ENCODE results near the gene RNF26. TPM values are rescaled to one million over a fixed set of nuclear protein-coding genes. Genes with fewer than 3 reads are reported as not detected.
A peak's percentile ranks its signal among the peaks of the same experiment; 100 is the strongest.

Gene RNF26
- total RNA-seq, 1 experiment from 2014 or later, result 8.8 TPM

DNA sequence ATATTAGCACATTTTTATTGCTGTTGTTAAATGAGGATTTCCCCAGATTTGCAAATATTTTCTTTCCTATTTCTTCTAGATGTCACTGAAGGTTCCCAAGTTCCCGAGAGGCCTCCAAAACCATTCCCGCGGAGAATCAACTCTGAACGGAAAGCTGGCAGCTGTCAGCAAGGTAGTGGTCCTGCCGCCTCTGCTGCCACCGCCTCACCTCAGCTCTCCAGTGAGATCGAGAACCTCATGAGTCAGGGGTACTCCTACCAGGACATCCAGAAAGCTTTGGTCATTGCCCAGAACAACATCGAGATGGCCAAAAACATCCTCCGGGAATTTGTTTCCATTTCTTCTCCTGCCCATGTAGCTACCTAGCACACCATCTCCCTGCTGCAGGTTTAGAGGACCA, 34.9 kb upstream of the RNF26 start:
- Histone ChIP-seq H3K9me2 (replicated peaks; ENCODE audit: insufficient read depth, low read length) (no peaks in the 10 kb centered on the region), H3K9me3 (ENCODE audit: low read length) (no peaks in the 10 kb centered on the region), H3K79me2 (ENCODE audit: low read length) (no peaks in the 10 kb centered on the region), H2AFZ (ENCODE audit: low read length) (no peak overlapping the region), H3K4me2 (ENCODE audit: low read depth, low read length, poor library complexity, severe bottlenecking) (no peak overlapping the region), H3K9ac (ENCODE audit: low read length) (no peak overlapping the region), H3K4me3 (ENCODE audit: low read length) (no peak overlapping the region), H3K36me3 (ENCODE audit: insufficient read depth, low read length) (no peaks in the 10 kb centered on the region; the same call in 1 of the 2 replicates), H3K27me3 (ENCODE audit: low read length) (no peaks in the 10 kb centered on the region), H3K4me1 (ENCODE audit: low read length) (no peaks in the 10 kb centered on the region), H3K27ac (ENCODE audit: low read length) (no peak overlapping the region), H4K20me1 (ENCODE audit: insufficient read depth, low read depth, low read length) (no peaks in the 10 kb centered on the region)
- no peak for DNase-seq

DNA sequence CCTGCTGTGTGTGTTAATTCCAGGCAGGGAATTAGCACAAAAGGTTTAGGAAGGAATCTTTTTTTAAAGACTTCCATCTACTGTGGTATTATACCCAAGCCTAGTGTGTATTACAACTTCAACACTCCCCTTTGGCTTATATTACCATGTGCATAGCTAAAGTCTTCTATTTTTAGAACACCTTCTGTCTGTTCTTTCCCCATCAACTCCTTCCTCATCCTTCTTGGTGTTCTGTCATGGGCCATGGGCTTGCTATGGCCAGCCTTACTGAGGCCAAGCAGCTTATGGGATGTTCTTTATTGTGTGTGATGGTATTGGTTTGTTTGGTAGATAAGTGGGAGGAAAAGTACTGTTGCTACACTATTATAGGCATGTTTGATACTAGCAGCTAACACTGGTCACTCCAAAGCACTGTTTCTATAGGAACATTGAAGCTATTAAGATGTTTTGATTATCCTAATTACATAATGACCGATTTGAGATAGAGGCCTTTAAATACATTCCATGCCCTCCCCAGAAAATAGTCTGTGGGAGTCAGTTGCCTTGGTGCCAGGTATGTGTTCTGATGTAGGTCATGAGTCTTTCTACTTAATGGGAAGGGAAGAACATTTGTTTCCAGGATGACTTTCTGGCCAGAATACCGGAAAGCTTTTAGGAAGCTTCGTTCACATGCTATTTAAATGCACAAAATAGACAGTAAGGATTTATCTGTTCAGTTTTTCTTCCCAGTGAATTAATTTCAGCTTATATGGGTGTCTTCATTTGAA, 33.9 kb upstream of the RNF26 start:
- no peak overlapping the region for H3K9ac ChIP-seq (ENCODE audit: low read length)
- DNase-seq, result no peak
- no peaks in the 10 kb centered on the region for H3K9me2 ChIP-seq (replicated peaks; ENCODE audit: insufficient read depth, low read length)
- H3K4me1 ChIP-seq (ENCODE audit: low read length), result no peaks in the 10 kb centered on the region
- H4K20me1 ChIP-seq (ENCODE audit: insufficient read depth, low read depth, low read length), result no peaks in the 10 kb centered on the region
- no peak overlapping the region for H2AFZ ChIP-seq (ENCODE audit: low read length)
- no peaks in the 10 kb centered on the region for H3K79me2 ChIP-seq (ENCODE audit: low read length)
- H3K27me3 ChIP-seq (ENCODE audit: low read length), result no peaks in the 10 kb centered on the region
- no peak overlapping the region for H3K27ac ChIP-seq (ENCODE audit: low read length)
- H3K9me3 ChIP-seq (ENCODE audit: low read length), result no peaks in the 10 kb centered on the region
- no peaks in the 10 kb centered on the region; the same call in 1 of the 2 replicates for H3K36me3 ChIP-seq (ENCODE audit: insufficient read depth, low read length)
- H3K4me2 ChIP-seq (ENCODE audit: low read depth, low read length, poor library complexity, severe bottlenecking), result no peak overlapping the region
- H3K4me3 ChIP-seq (ENCODE audit: low read length), result no peak overlapping the region

DNA sequence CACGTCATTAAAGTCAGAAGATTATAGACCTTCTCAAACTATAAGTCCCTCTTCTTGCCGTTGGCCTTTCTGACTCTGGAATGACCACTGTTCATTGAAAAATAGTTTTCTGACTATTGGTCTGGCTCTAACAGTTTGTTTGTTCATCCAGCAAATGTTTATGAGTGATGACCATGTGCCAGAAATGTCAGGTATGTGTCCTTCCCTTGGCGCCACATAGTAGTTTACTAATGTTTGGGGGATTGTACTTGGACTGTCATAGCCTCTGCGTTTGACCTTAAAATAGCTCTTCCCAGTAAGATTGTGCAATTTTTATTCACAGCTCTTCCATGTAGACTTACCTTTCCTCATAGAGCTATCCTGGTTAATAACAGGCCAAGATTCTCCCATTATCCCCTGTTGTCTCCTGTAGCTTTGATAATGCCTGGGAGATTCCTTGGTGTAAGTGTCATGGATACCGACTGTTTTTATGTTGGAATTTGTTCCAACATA, 31.1 kb upstream of the RNF26 start:
- no peaks in the 10 kb centered on the region for H3K9me3 ChIP-seq (ENCODE audit: low read length)
- no peaks in the 10 kb centered on the region for H3K79me2 ChIP-seq (ENCODE audit: low read length)
- no peak overlapping the region for H2AFZ ChIP-seq (ENCODE audit: low read length)
- H3K4me1 ChIP-seq (ENCODE audit: low read length), result no peaks in the 10 kb centered on the region
- H3K4me3 ChIP-seq (ENCODE audit: low read length), result no peak overlapping the region
- no peaks in the 10 kb centered on the region for H4K20me1 ChIP-seq (ENCODE audit: insufficient read depth, low read depth, low read length)
- H3K36me3 ChIP-seq (ENCODE audit: insufficient read depth, low read length), result no peaks in the 10 kb centered on the region; the same call in 1 of the 2 replicates
- no peak overlapping the region for H3K4me2 ChIP-seq (ENCODE audit: low read depth, low read length, poor library complexity, severe bottlenecking)
- no peaks in the 10 kb centered on the region for H3K9me2 ChIP-seq (replicated peaks; ENCODE audit: insufficient read depth, low read length)
- H3K9ac ChIP-seq (ENCODE audit: low read length), result no peak overlapping the region
- H3K27ac ChIP-seq (ENCODE audit: low read length), result no peak overlapping the region
- DNase-seq, result no peak
- H3K27me3 ChIP-seq (ENCODE audit: low read length), result no peaks in the 10 kb centered on the region

DNA sequence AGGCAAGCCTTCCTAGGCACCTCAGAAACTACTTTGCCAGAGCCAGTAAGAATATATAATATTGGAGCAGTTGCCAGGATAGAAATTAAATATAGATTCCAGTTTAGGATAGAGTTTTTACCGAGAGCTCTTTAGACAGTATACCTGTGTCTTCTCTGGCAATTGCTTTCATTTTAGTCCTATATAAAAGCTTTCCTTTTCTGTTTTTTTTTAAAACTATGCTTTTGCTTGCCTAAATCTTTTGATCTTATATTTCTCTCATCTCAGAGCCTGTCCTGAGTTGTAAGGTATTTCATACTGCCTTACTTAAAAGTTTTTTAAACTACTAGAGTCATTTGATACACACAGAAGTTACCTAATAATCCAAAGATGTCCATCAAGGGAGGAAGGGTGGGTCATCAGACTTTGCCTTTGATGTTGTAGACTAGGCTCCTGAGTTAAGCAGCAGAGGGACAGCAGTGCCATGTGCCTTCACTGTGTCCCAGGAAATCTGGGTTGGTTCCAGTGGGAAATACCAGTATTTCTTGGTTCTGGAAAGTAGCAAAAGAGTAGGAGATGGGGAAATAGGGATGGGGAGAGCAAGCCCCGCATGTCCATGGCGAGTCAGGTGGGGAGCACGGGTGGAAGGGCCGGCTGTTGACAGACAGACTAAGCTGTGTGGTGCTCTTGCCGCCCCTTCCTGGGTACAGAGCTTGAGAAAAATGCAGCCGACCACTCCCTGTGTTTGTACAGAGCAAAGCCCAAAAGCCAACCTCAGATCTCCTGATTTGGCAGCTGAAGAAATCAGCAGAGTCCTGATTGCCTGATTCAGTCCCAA, 28.6 kb upstream of the RNF26 start:
- H2AFZ ChIP-seq (ENCODE audit: low read length), result no peak overlapping the region
- H4K20me1 ChIP-seq (ENCODE audit: insufficient read depth, low read depth, low read length), result no peaks in the 10 kb centered on the region
- no peak for DNase-seq
- H3K36me3 ChIP-seq (ENCODE audit: insufficient read depth, low read length), result no peaks in the 10 kb centered on the region; the same call in 1 of the 2 replicates
- no peak overlapping the region for H3K9ac ChIP-seq (ENCODE audit: low read length)
- no peaks in the 10 kb centered on the region for H3K79me2 ChIP-seq (ENCODE audit: low read length)
- H3K4me1 ChIP-seq (ENCODE audit: low read length), result no peaks in the 10 kb centered on the region
- no peak overlapping the region for H3K4me2 ChIP-seq (ENCODE audit: low read depth, low read length, poor library complexity, severe bottlenecking)
- no peaks in the 10 kb centered on the region for H3K9me2 ChIP-seq (replicated peaks; ENCODE audit: insufficient read depth, low read length)
- no peaks in the 10 kb centered on the region for H3K27me3 ChIP-seq (ENCODE audit: low read length)
- no peak overlapping the region for H3K27ac ChIP-seq (ENCODE audit: low read length)
- no peak overlapping the region for H3K4me3 ChIP-seq (ENCODE audit: low read length)
- no peaks in the 10 kb centered on the region for H3K9me3 ChIP-seq (ENCODE audit: low read length)

DNA sequence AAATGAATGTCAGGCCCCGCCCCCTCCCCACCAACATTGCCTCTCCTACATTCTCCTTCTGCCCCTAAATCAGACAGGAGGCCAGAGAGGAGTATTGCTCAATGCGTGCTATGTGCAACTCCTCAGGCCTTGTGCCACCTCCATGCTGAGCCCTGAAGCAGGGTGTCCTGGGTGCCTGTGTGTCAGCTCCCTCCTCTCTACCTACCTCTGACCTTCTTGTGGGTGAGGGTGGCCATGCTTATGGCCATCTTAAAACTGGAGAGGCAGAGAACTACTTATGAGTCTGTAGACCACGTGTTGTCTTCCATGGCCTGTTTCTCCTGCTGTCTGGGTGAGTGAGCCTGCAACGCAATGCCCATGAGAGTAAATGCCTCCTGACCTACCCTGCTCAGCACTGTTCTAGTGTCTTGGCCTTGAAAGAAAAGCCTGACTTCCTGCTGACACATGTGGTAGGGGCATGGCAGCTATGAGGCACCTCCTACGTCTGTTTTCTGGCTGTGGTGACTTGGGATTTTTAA, 27.9 kb upstream of the RNF26 start:
- no peaks in the 10 kb centered on the region for H3K9me2 ChIP-seq (replicated peaks; ENCODE audit: insufficient read depth, low read length)
- H4K20me1 ChIP-seq (ENCODE audit: insufficient read depth, low read depth, low read length), result no peaks in the 10 kb centered on the region
- no peaks in the 10 kb centered on the region for H3K9me3 ChIP-seq (ENCODE audit: low read length)
- DNase-seq, result no peak
- no peak overlapping the region for H3K27ac ChIP-seq (ENCODE audit: low read length)
- no peaks in the 10 kb centered on the region for H3K4me1 ChIP-seq (ENCODE audit: low read length)
- no peak overlapping the region for H2AFZ ChIP-seq (ENCODE audit: low read length)
- no peak overlapping the region for H3K4me2 ChIP-seq (ENCODE audit: low read depth, low read length, poor library complexity, severe bottlenecking)
- H3K79me2 ChIP-seq (ENCODE audit: low read length), result no peaks in the 10 kb centered on the region
- H3K9ac ChIP-seq (ENCODE audit: low read length), result no peak overlapping the region
- H3K36me3 ChIP-seq (ENCODE audit: insufficient read depth, low read length), result no peaks in the 10 kb centered on the region; the same call in 1 of the 2 replicates
- H3K27me3 ChIP-seq (ENCODE audit: low read length), result no peaks in the 10 kb centered on the region
- H3K4me3 ChIP-seq (ENCODE audit: low read length), result no peak overlapping the region

DNA sequence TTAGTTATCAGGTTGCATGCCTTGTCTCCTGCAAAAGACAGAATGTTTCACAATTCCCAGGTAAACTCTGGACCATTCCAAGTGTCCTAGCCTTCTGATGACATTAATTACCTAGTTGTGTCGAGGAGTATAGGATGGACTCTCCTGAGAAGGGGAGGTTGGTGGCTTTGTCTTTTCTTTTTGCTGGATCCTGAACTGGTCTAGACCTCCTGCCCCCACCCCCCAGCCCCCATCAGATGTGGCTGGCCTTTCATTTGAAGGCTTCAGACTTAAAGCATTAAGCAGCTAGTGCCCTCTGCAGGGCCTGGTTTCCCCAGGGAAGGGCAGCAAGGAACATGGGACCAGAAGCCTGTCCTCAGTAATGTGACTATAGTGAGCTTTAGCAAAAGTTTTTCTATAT, 27.1 kb upstream of the RNF26 start:
- Histone ChIP-seq H3K9ac (ENCODE audit: low read length) (no peak overlapping the region), H3K36me3 (ENCODE audit: insufficient read depth, low read length) (no peaks in the 10 kb centered on the region; the same call in 1 of the 2 replicates), H3K9me3 (ENCODE audit: low read length) (no peaks in the 10 kb centered on the region), H3K27me3 (ENCODE audit: low read length) (no peaks in the 10 kb centered on the region), H3K27ac (ENCODE audit: low read length) (no peak overlapping the region), H3K4me3 (ENCODE audit: low read length) (no peak overlapping the region), H3K79me2 (ENCODE audit: low read length) (no peaks in the 10 kb centered on the region), H4K20me1 (ENCODE audit: insufficient read depth, low read depth, low read length) (no peaks in the 10 kb centered on the region), H3K9me2 (replicated peaks; ENCODE audit: insufficient read depth, low read length) (no peaks in the 10 kb centered on the region), H3K4me1 (ENCODE audit: low read length) (no peaks in the 10 kb centered on the region), H3K4me2 (ENCODE audit: low read depth, low read length, poor library complexity, severe bottlenecking) (no peak overlapping the region), H2AFZ (ENCODE audit: low read length) (no peak overlapping the region)
- DNase-seq, result peak; percentile 36

DNA sequence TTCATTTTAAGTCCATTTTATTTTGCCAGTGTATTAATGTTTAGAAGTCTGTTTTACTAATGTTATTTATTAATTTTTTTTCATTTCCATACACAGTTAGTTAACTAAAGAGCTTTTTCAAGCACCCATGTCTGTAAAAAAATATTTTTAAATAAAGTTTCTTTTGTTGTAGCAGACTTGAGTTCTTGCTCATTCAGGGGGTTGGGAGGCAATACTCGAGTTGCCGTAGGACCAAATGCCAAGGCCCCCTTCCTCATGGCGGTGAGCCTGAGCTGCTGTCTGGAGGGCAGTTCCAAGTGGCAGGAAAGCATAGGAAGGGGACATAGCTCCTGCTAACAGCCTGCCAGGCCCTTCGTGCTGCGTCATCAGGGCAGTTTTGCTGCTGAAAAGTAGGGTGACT, 26.4 kb upstream of the RNF26 start:
- no peak overlapping the region for H3K9ac ChIP-seq (ENCODE audit: low read length)
- H3K36me3 ChIP-seq (ENCODE audit: insufficient read depth, low read length), result no peaks in the 10 kb centered on the region; the same call in 1 of the 2 replicates
- H3K4me2 ChIP-seq (ENCODE audit: low read depth, low read length, poor library complexity, severe bottlenecking), result no peak overlapping the region
- no peak overlapping the region for H3K27ac ChIP-seq (ENCODE audit: low read length)
- no peak overlapping the region for H2AFZ ChIP-seq (ENCODE audit: low read length)
- no peaks in the 10 kb centered on the region for H3K27me3 ChIP-seq (ENCODE audit: low read length)
- H3K9me2 ChIP-seq (replicated peaks; ENCODE audit: insufficient read depth, low read length), result no peaks in the 10 kb centered on the region
- no peaks in the 10 kb centered on the region for H3K79me2 ChIP-seq (ENCODE audit: low read length)
- no peaks in the 10 kb centered on the region for H3K9me3 ChIP-seq (ENCODE audit: low read length)
- H3K4me1 ChIP-seq (ENCODE audit: low read length), result no peaks in the 10 kb centered on the region
- H4K20me1 ChIP-seq (ENCODE audit: insufficient read depth, low read depth, low read length), result no peaks in the 10 kb centered on the region
- H3K4me3 ChIP-seq (ENCODE audit: low read length), result no peak overlapping the region
- DNase-seq, result peak; percentile 11

DNA sequence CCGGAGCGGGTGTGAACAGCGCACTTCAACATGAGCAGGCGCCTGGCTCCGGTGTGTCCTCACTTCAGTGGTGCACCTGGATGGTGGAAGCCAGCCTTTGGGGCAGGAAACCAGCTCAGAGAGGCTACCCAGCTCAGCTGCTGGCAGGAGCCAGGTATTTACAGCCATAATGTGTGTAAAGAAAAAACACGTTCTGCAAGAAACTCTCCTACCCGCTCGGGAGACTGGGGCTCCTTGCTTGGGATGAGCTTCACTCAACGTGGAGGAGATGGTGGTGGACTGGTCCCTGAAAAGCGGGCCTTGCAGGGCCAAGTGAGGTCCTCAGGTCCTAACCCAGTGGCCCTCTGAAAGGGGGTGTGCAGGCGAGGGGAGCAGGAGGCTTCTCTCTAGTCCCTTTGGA, 24.9 kb upstream of the RNF26 start:
- Histone ChIP-seq H3K4me2 (ENCODE audit: low read depth, low read length, poor library complexity, severe bottlenecking) (no peak overlapping the region), H3K27me3 (ENCODE audit: low read length) (no peaks in the 10 kb centered on the region), H3K9me2 (replicated peaks; ENCODE audit: insufficient read depth, low read length) (no peaks in the 10 kb centered on the region), H3K27ac (ENCODE audit: low read length) (no peak overlapping the region), H3K36me3 (ENCODE audit: insufficient read depth, low read length) (no peaks in the 10 kb centered on the region), H3K9ac (ENCODE audit: low read length) (no peak overlapping the region), H4K20me1 (ENCODE audit: insufficient read depth, low read depth, low read length) (no peaks in the 10 kb centered on the region), H3K79me2 (ENCODE audit: low read length) (no peaks in the 10 kb centered on the region), H3K4me1 (ENCODE audit: low read length) (no peaks in the 10 kb centered on the region), H3K9me3 (ENCODE audit: low read length) (no peaks in the 10 kb centered on the region), H2AFZ (ENCODE audit: low read length) (no peak overlapping the region), H3K4me3 (ENCODE audit: low read length) (no peak overlapping the region)
- peak; percentile 14 for DNase-seq
